Immature natural killer cell (primary cell): Measurements from ENCODE around the gene ZFYVE28. TPM values are rescaled to one million over a fixed set of nuclear protein-coding genes. Genes with fewer than 3 reads are reported as not detected.

Experiments used
- DNase-seq, 3 donors: peaks; one replicate each; pipeline ENCODE4 v3.0.0; 2022; ENCODE audit warnings: mixed read lengths in 1 of 3
- H3K27ac Mint-ChIP-seq, 6 donors: one replicate each; pipeline ENCODE4 v1.8.0; 2020; ENCODE audit warnings: mixed read lengths in 6 of 6, mild to moderate bottlenecking in 5 of 6, inconsistent platforms in 4 of 6, moderate library complexity in 3 of 6
- H3K27me3 Mint-ChIP-seq, 3 donors: one replicate each; pipeline ENCODE4 v1.8.0; 2020 to 2021; ENCODE audit warnings: low read depth in 3 of 3, mild to moderate bottlenecking in 3 of 3, mixed read lengths in 3 of 3, moderate library complexity in 3 of 3, inconsistent platforms in 1 of 3
- H3K36me3 Mint-ChIP-seq, 3 donors: one replicate each; pipeline ENCODE4 v1.8.0; 2020; ENCODE audit warnings: mixed read lengths in 3 of 3, inconsistent platforms in 2 of 3, mild to moderate bottlenecking in 2 of 3
- H3K4me1 Mint-ChIP-seq, 2 donors: one replicate each; pipeline ENCODE4 v1.8.0; 2020; ENCODE audit warnings: inconsistent platforms in 2 of 2, mild to moderate bottlenecking in 2 of 2, mixed read lengths in 2 of 2, moderate library complexity in 1 of 2
- H3K4me3 Mint-ChIP-seq, 5 donors: one replicate each; pipeline ENCODE4 v1.8.0; 2020; ENCODE audit warnings: mild to moderate bottlenecking in 5 of 5, mixed read lengths in 5 of 5, inconsistent platforms in 3 of 5, moderate library complexity in 3 of 5
- H3K9me3 Mint-ChIP-seq, 6 donors: one replicate each; pipeline ENCODE4 v1.8.0; 2020; ENCODE audit warnings: mild to moderate bottlenecking in 6 of 6, mixed read lengths in 6 of 6, inconsistent platforms in 4 of 6, moderate library complexity in 3 of 6
- polyA plus RNA-seq, 3 donors: library from polyadenylated mRNA; unstranded; fragments of 300-500 nt; fragmentation: Illumina TruSeq; gene quantifications; one replicate each; pipeline ENCODE4 v1.2.3, GENCODE V29; 2021

Gene ZFYVE28
- polyA plus RNA-seq, 3 donors from 2014 or later = 11.9 to 17.5 (median 14.4) TPM

- peaks cover 10% of the 10 kb centered on the region in 2 donors for H3K4me1 Mint-ChIP-seq
- H3K9me3 Mint-ChIP-seq = peaks cover 0 to 2% (median 0%) of the 10 kb centered on the region in 6 donors
- peaks cover 17 to 19% (median 17%) of the 10 kb centered on the region in 3 donors for H3K36me3 Mint-ChIP-seq
- H3K27me3 Mint-ChIP-seq = peaks cover 2 to 4% (median 2%) of the 10 kb centered on the region in 3 donors
- no peak for DNase-seq
- peak overlapping the region in 2 of 6 donors; percentile 11 to 77 for H3K27ac Mint-ChIP-seq
- H3K4me3 Mint-ChIP-seq = no peak overlapping the region
Measured at GRCh38 chr4:2300431-2301224, 117.8 kb downstream of the ZFYVE28 start.

- H3K27ac Mint-ChIP-seq = peak overlapping the region in 5 of 6 donors; percentile 77 to 86 (median 83)
- peaks cover 2 to 5% (median 2%) of the 10 kb centered on the region in 3 donors for H3K27me3 Mint-ChIP-seq
- peaks cover 17 to 19% (median 17%) of the 10 kb centered on the region in 3 donors for H3K36me3 Mint-ChIP-seq
- peaks cover 0 to 2% (median 0%) of the 10 kb centered on the region in 6 donors for H3K9me3 Mint-ChIP-seq
- no peak for DNase-seq
- peaks cover 11 to 15% of the 10 kb centered on the region in 2 donors for H3K4me1 Mint-ChIP-seq
- H3K4me3 Mint-ChIP-seq = no peak overlapping the region
Measured at GRCh38 chr4:2299794-2300193, 118.7 kb downstream of the ZFYVE28 start.

- Mint-ChIP-seq H3K27ac (peak overlapping the region; percentile 60 to 85 (median 80)), H3K36me3 (peaks cover 17 to 26% (median 19%) of the 10 kb centered on the region in 3 donors), H3K4me3 (no peak overlapping the region), H3K4me1 (peaks cover 20 to 22% of the 10 kb centered on the region in 2 donors), H3K27me3 (peaks cover 2 to 5% (median 2%) of the 10 kb centered on the region in 3 donors), H3K9me3 (peaks cover 0 to 2% (median 0%) of the 10 kb centered on the region in 6 donors)
- DNase-seq = no peak
Measured at GRCh38 chr4:2298532-2298991, 119.9 kb downstream of the ZFYVE28 start.

- Mint-ChIP-seq H3K4me1 (peaks cover 20 to 22% of the 10 kb centered on the region in 2 donors), H3K9me3 (peaks cover 0 to 2% (median 0%) of the 10 kb centered on the region in 6 donors), H3K27ac (peak overlapping the region; percentile 53 to 90 (median 80)), H3K4me3 (no peak overlapping the region), H3K27me3 (peaks cover 2 to 5% (median 2%) of the 10 kb centered on the region in 3 donors), H3K36me3 (peaks cover 17 to 27% (median 19%) of the 10 kb centered on the region in 3 donors)
- DNase-seq = no peak
Measured at GRCh38 chr4:2297606-2298531, 120.6 kb downstream of the ZFYVE28 start.

GRCh38 chr4:2296631-2297601 lies 121.5 kb downstream of the ZFYVE28 start:
- Mint-ChIP-seq H3K36me3 (peaks cover 12 to 22% (median 16%) of the 10 kb centered on the region in 3 donors), H3K27me3 (peaks cover 1 to 3% (median 2%) of the 10 kb centered on the region in 3 donors), H3K27ac (peak overlapping the region in 3 of 6 donors; percentile 63 to 83 (median 77)), H3K4me3 (no peak overlapping the region), H3K4me1 (peaks cover 24 to 28% of the 10 kb centered on the region in 2 donors), H3K9me3 (peaks cover 0 to 2% (median 0%) of the 10 kb centered on the region in 6 donors)
- DNase-seq = no peak

GRCh38 chr4:2295900-2296442 lies 122.5 kb downstream of the ZFYVE28 start:
- Mint-ChIP-seq H3K4me1 (peaks cover 29 to 33% of the 10 kb centered on the region in 2 donors), H3K9me3 (peaks cover 0 to 2% (median 0%) of the 10 kb centered on the region in 6 donors), H3K27ac (peak overlapping the region; percentile 3 to 81 (median 72)), H3K4me3 (no peak overlapping the region), H3K27me3 (peaks cover 3 to 8% (median 5%) of the 10 kb centered on the region in 3 donors), H3K36me3 (peaks cover 12 to 23% (median 16%) of the 10 kb centered on the region in 3 donors)
- DNase-seq = no peak

- Mint-ChIP-seq H3K36me3 (peaks cover 12 to 26% (median 16%) of the 10 kb centered on the region in 3 donors), H3K27ac (peak overlapping the region; percentile 3 to 81 (median 72)), H3K9me3 (peaks cover 0 to 2% (median 0%) of the 10 kb centered on the region in 6 donors), H3K27me3 (peaks cover 6 to 11% (median 8%) of the 10 kb centered on the region in 3 donors), H3K4me3 (no peak overlapping the region), H3K4me1 (peaks cover 34 to 38% of the 10 kb centered on the region in 2 donors)
- DNase-seq = no peak
Measured at GRCh38 chr4:2295500-2295899, 122.9 kb downstream of the ZFYVE28 start.

- DNase-seq = no peak
- Mint-ChIP-seq H3K4me3 (peak overlapping the region in 2 of 5 donors; percentile 53 to 57), H3K36me3 (peaks cover 3 to 19% (median 8%) of the 10 kb centered on the region in 3 donors), H3K27me3 (peaks cover 10 to 14% (median 11%) of the 10 kb centered on the region in 3 donors), H3K4me1 (peaks cover 28 to 34% of the 10 kb centered on the region in 2 donors), H3K9me3 (no peaks in the 10 kb centered on the region), H3K27ac (peak overlapping the region in 5 of 6 donors; percentile 91 to 100 (median 97))
Measured at GRCh38 chr4:2292646-2293108, 125.8 kb downstream of the ZFYVE28 start.

- peaks cover 28 to 34% of the 10 kb centered on the region in 2 donors for H3K4me1 Mint-ChIP-seq
- peak overlapping the region in 5 of 6 donors; percentile 96 to 100 (median 97) for H3K27ac Mint-ChIP-seq
- H3K9me3 Mint-ChIP-seq = no peaks in the 10 kb centered on the region
- peaks cover 0 to 16% (median 4%) of the 10 kb centered on the region in 3 donors for H3K36me3 Mint-ChIP-seq
- no peak for DNase-seq
- peak overlapping the region in 3 of 5 donors; percentile 10 to 78 (median 22) for H3K4me3 Mint-ChIP-seq
- H3K27me3 Mint-ChIP-seq = peaks cover 9 to 14% (median 11%) of the 10 kb centered on the region in 3 donors
Measured at GRCh38 chr4:2291705-2292645, 126.5 kb downstream of the ZFYVE28 start.

- Mint-ChIP-seq H3K9me3 (no peaks in the 10 kb centered on the region), H3K4me3 (peak overlapping the region; percentile 77 to 86 (median 80)), H3K36me3 (peaks cover 0 to 20% (median 11%) of the 10 kb centered on the region in 3 donors), H3K27me3 (peaks cover 11 to 16% (median 11%) of the 10 kb centered on the region in 3 donors), H3K4me1 (peaks cover 28 to 34% of the 10 kb centered on the region in 2 donors), H3K27ac (peak overlapping the region; percentile 85 to 100 (median 97))
- DNase-seq = peak; percentile 93
Measured at GRCh38 chr4:2290974-2291704, 127.3 kb downstream of the ZFYVE28 start.
